ENCODE results near the gene PLK4.

The PLK4 gene

DNA sequence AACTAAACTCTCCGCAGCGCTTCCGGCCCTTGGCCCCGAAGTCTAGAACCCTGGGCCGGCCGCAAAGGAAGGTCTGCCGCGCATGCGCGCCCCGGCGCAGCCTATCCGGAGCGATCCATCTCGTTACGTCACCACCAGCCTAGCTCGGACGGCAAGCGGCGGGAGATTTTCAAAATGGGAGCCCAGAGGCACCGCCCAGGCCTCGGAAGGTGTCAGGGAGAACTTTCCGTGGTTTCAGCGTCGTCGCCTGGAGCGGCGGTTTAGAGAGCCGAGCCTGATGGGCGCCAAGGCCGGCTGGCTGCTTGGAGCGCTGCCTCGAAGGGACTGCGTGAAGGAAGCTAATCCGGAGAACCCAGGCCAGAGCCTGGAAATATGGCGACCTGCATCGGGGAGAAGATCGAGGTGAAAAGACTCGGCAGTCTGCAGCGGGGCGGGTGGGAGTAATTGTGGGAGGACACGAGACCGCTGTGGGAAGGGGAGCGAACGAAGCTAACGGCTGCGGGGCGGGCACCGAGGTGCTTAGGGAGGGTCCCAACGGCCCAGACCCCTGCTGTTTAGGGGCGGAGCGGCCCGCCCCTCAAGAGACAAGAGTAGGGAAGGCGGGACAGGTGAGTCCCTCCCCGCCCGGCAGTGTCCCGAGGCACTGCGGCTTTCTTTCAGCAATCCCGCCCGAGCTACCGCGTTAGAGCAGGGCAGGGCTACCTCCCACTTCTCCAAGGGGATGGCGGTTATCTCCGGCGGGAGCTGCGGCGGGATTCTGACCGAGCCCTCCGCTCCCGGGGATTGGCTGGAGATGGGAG is at the start of gene PLK4:
PLK4 (plus strand) TSS at position 131 of the 800 bp plus-strand sequence; CDS start at position 373, 242 bp downstream.
- TF ChIP-seq, protein P1, sequence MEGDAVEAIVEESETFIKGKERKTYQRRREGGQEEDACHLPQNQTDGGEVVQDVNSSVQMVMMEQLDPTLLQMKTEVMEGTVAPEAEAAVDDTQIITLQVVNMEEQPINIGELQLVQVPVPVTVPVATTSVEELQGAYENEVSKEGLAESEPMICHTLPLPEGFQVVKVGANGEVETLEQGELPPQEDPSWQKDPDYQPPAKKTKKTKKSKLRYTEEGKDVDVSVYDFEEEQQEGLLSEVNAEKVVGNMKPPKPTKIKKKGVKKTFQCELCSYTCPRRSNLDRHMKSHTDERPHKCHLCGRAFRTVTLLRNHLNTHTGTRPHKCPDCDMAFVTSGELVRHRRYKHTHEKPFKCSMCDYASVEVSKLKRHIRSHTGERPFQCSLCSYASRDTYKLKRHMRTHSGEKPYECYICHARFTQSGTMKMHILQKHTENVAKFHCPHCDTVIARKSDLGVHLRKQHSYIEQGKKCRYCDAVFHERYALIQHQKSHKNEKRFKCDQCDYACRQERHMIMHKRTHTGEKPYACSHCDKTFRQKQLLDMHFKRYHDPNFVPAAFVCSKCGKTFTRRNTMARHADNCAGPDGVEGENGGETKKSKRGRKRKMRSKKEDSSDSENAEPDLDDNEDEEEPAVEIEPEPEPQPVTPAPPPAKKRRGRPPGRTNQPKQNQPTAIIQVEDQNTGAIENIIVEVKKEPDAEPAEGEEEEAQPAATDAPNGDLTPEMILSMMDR (conservative IDR thresholded peaks at IDR 0.05; ENCODE audit: low read depth, low read length) = no peak
- H3K4me3 ChIP-seq (ENCODE audit: low read depth, low read length) = peak within 1 kb of the TSS; percentile 96
- DNase-seq (ENCODE audit: low read depth) = peak; percentile 96

DNA sequence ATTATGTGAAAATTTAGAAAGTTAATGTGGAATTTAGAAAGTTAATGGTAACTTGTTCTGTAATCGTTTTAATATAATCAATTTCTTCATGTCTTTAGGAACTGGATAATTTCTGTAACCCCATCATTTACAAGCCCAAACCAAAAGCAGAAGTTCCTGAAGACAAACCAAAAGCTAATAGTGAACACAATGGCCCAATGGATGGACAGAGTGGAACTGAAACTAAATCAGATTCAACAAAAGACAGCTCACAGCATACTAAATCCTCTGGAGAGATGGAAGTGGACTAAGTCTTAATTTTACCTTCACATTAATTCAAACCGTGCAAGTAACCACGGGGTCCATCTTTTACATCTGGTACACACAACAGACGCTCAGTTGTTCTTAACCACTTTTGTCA is 48.1 kb upstream of the PLK4 start:
- no peak overlapping the region for H3K4me3 ChIP-seq (ENCODE audit: low read depth, low read length)
- TF ChIP-seq, protein P1 (conservative IDR thresholded peaks at IDR 0.05; ENCODE audit: low read depth, low read length) = no peak
- DNase-seq (ENCODE audit: low read depth) = no peak

DNA sequence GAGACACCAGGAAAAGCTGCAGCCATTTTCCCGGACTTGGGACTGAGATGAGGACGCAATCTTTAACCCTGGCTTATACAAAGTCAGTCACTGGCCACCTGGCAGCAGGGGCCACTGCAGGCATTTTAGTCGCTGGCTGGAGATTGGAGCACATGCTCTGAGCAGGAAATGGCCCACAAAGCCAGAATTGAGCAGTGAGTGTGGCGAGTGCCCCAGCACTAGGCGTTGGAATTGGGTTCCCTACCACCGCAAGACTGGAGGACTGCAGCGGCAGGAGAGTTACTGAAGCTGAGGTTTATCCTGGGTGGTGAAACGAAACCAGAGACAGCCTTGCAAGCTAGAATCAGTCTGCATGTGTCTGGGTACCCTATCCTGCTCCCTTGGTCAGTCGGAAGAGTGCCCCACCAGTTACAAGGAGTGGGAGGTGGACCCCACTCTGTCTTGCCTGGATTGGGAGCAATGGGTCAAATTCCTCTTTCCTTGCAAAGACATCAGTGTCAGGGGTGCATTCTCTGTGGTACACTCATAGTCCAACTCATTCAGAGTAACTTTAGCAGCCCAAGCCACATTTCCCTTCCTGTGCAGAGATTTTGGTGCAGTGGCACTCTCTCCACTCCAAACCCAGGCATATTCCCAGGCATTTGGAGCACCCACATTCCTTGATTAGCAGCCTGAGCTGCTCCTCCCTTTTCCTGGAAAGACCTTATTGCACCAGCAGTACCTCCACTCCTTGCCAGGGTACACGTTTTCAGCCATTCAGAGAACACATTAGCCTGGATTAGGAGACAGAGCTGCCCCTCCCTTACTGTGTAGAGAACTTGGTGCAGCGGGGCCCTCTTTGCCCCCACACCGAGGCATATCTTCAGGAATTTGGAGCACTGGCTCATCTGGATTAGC is 36.7 kb upstream of the PLK4 start:
- TF ChIP-seq, protein P1 (conservative IDR thresholded peaks at IDR 0.05; ENCODE audit: low read depth, low read length) = no peak
- DNase-seq (ENCODE audit: low read depth) = no peak
- H3K4me3 ChIP-seq (ENCODE audit: low read depth, low read length) = no peak overlapping the region

DNA sequence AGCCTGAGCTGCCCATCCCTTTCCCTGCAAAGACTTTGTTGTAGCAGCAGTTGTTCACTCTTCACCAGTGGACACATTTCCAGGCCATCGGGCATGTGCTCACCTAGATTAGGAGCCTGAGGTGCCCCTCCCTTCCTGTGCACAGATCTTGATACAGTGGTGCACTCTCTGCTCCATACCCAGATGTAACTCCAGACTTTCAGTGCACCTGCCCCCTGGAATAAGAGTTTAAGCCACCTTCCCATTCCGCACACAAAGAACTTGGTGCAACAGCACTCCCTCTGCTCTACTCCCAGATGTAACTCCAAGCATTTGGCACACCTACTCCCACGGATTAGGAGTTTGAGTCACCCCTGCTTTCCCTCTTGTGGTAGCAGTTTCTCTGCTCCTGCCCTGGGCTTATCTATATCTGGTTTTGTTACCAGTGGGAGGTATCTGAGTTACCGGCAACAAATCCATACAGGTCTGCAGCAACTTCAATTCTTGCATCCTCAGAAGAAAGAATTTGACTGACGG is 36.0 kb upstream of the PLK4 start:
- TF ChIP-seq, protein P1 (conservative IDR thresholded peaks at IDR 0.05; ENCODE audit: low read depth, low read length) = no peak
- no peak for DNase-seq (ENCODE audit: low read depth)
- no peak overlapping the region for H3K4me3 ChIP-seq (ENCODE audit: low read depth, low read length)

DNA sequence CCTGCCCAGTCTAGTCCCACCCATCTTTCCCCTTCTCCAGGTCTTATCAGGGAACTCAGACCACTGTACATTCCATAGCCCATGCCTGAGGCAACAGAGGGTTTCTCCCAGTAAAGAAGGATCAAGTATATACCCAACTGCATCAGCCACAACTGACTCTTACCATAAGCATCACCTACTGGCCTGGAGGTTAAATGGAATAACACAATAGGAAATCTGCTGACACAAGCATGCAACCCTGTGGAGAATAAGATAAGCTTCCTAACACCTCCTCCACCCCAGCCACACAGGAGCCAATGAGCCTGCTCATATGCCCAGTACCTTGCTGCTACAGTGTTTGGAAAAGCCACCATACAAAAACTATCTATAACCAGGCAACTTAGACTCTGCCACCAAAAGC is 34.6 kb upstream of the PLK4 start:
- TF ChIP-seq, protein P1 (conservative IDR thresholded peaks at IDR 0.05; ENCODE audit: low read depth, low read length) = no peak
- H3K4me3 ChIP-seq (ENCODE audit: low read depth, low read length) = no peak overlapping the region
- DNase-seq (ENCODE audit: low read depth) = no peak

DNA sequence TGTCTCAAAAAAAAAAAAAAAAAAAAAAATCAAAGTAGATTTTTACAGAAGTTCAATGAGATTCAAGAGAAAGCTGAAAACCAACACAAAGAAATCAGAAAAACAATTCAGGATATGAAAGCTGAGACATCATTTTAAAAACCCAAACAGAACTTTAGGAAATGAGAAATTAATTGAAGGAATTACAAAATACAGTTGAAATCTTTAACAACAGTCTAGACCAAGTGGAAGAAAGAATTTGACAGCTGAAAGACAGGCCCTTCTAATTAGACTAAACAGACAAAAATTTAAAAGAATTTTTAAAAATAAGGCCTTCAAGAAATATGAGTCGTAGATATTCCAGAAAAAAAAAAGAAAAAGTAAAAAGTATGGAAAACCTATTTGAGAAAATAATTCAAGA is 33.9 kb upstream of the PLK4 start:
- TF ChIP-seq, protein P1 (conservative IDR thresholded peaks at IDR 0.05; ENCODE audit: low read depth, low read length) = no peak
- no peak for DNase-seq (ENCODE audit: low read depth)
- H3K4me3 ChIP-seq (ENCODE audit: low read depth, low read length) = no peak overlapping the region
